Tibial artery (tissue), 4 donors: Measurements from ENCODE around the gene DNMT3A.

Experiments
- DNase-seq, 2 donors: peaks; one replicate each; pipeline ENCODE4 v3.0.0-alpha.2; 2019
- H3K27ac ChIP-seq, 2 donors: fragments of 200-600 bp; sonication (generic) in 1 of 2; 1 replicate in 1 of 2; 2 replicates in 1 of 2; pipeline ENCODE4 v1.5.1; 2018 to 2019; ENCODE audit warnings: mild to moderate bottlenecking in 1 of 2
- H3K27me3 ChIP-seq, 2 donors: fragments of 200-600 bp; sonication (generic) in 1 of 2; one replicate each; pipeline versions ENCODE4 v1.5.1 to v1.6.0; 2016 to 2019
- H3K36me3 ChIP-seq, 3 donors: fragments of 200-600 bp; sonication (generic) in 2 of 3; one replicate each; pipeline ENCODE4 v1.5.1; 2016 to 2019; ENCODE audit warnings: mild to moderate bottlenecking in 2 of 3
- H3K4me1 ChIP-seq, 4 donors: fragments of 200-600 bp; sonication (generic) in 2 of 4; 1 replicate in 3 of 4; 2 replicates in 1 of 4; pipeline ENCODE4 v1.5.1; 2016 to 2019
- H3K4me3 ChIP-seq, 2 donors: fragments of 200-600 bp; sonication (generic) in 1 of 2; 1 replicate in 1 of 2; 2 replicates in 1 of 2; pipeline ENCODE4 v1.5.1; 2018 to 2019; ENCODE audit warnings: mild to moderate bottlenecking in 2 of 2
- H3K9me3 ChIP-seq, 3 donors: fragments of 200-600 bp; sonication (generic) in 1 of 3; one replicate each; pipeline ENCODE4 v1.5.1; 2016 to 2019
- intact Hi-C: fragments of 100-400 bp; cut with DNase I; formaldehyde crosslinking; loops from one replicate; pipeline ENCODE4 v1.15.0; 2023; ENCODE audit warnings: low total_unique reads
- TF ChIP-seq, protein P1 (sequence below), 2 experiments: fragments of 200-600 bp in 1 of 2; fragments of 450-650 bp in 1 of 2; IDR thresholded peaks; one replicate each; pipeline ENCODE4 v1.5.1; 2017 to 2019; ENCODE audit warnings: antibody characterized with exemption in 2 of 2, mild to moderate bottlenecking in 1 of 2, moderate library complexity in 1 of 2

Gene DNMT3A

DNA sequence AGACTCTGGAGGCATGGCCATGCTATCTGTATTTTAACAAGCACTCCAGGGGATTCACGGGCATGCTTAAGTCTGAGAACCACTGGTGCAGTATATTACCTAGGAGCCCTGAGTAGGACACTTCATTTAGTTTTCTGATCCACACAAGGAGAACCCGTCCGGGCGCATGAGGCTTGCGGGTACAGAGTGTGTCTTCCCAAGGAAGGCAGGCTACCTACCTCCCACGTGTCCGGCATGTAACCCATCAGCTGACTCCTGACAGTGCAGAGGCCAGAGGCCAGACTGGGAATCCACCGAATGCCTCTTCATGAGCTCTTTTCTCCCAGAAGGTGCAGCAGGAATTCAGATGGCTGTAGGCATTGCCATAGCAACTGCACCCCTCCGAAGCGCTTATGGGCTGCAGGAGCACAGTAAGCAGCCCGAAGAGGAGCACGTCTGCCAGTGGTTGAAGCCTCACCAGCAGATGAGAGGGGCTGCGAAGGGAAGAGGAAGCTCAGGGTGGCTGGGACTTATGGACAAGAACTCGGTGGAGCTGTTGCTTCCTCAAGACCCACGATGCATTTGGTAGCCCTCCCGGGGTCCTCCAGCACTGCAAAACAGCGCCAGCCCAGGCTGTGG lies 33.8 kb upstream of the DNMT3A start:
- DNase-seq, result peak in 1 of 2 donors; percentile 62
- Histone ChIP-seq H3K4me3 (no peak overlapping the region), H3K9me3 (no peaks in the 10 kb centered on the region), H3K4me1 (peaks cover 0 to 28% (median 13%) of the 10 kb centered on the region in 4 donors), H3K27me3 (no peaks in the 10 kb centered on the region), H3K27ac (no peak overlapping the region), H3K36me3 (no peaks in the 10 kb centered on the region)
- TF ChIP-seq, protein P1, sequence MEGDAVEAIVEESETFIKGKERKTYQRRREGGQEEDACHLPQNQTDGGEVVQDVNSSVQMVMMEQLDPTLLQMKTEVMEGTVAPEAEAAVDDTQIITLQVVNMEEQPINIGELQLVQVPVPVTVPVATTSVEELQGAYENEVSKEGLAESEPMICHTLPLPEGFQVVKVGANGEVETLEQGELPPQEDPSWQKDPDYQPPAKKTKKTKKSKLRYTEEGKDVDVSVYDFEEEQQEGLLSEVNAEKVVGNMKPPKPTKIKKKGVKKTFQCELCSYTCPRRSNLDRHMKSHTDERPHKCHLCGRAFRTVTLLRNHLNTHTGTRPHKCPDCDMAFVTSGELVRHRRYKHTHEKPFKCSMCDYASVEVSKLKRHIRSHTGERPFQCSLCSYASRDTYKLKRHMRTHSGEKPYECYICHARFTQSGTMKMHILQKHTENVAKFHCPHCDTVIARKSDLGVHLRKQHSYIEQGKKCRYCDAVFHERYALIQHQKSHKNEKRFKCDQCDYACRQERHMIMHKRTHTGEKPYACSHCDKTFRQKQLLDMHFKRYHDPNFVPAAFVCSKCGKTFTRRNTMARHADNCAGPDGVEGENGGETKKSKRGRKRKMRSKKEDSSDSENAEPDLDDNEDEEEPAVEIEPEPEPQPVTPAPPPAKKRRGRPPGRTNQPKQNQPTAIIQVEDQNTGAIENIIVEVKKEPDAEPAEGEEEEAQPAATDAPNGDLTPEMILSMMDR (IDR thresholded peaks at IDR 0.05), result no peak
- intact Hi-C loops, result loop anchor here (5.0 to 10.0 kb wide), 3 partner anchors 33 to 149 kb away; partner anchors contain the start of gene DNMT3A

DNA sequence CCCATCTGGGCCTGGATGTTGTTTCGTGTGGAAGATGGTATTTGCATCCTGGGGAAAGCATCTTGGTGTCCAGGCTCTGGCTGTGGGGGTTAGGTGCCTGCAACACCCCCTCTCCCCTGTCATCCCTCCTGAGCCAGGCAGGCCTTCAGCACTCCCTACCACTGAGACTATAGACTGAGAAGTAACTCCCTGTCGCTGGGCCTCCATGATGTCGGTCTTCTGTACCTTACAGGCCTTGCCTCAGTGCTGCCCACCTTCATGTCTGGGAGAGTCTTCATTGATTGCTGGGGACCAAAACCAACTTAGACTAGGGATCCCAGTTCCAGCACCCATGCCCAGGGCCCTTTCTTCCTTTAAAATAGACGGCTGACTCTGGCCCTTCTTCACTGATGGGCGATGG lies 33.1 kb upstream of the DNMT3A start:
- Histone ChIP-seq H3K9me3 (no peaks in the 10 kb centered on the region), H3K4me3 (no peak overlapping the region), H3K4me1 (peaks cover 0 to 28% (median 13%) of the 10 kb centered on the region in 4 donors), H3K27me3 (no peaks in the 10 kb centered on the region), H3K27ac (no peak overlapping the region), H3K36me3 (no peaks in the 10 kb centered on the region)
- DNase-seq, result peak in 1 of 2 donors; percentile 33
- intact Hi-C loops, result loop anchor here (5.0 to 10.0 kb wide), 3 partner anchors 33 to 150 kb away; partner anchors contain the start of gene DNMT3A
- TF ChIP-seq, protein P1 (IDR thresholded peaks at IDR 0.05), result no peak

DNA sequence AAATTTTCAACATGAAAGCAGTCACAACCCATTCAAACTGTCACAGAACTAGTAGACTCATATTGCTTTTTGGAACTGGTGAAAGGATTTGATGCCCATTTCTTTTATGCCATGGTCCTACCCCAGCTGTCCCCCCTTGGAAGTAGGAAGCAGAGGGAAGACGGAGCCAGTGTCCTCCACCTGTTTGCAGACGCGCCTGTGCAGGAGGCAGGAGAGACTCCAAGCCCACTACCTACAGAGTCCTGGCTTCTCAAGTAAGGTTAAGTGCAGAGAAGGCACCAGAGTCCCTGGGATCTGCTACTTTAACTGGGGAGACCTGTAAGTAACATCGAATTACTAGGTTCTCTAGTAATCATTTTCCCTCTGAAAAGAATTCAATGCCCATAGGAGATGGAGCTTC lies 32.7 kb upstream of the DNMT3A start:
- Histone ChIP-seq H3K4me3 (no peak overlapping the region), H3K27me3 (no peaks in the 10 kb centered on the region), H3K9me3 (no peaks in the 10 kb centered on the region), H3K36me3 (no peaks in the 10 kb centered on the region), H3K4me1 (peaks cover 0 to 28% (median 13%) of the 10 kb centered on the region in 4 donors), H3K27ac (no peak overlapping the region)
- intact Hi-C loops, result loop anchor here (10.0 kb wide), 2 partner anchors 70 to 150 kb away; no protein-coding TSS in a partner anchor
- TF ChIP-seq, protein P1 (IDR thresholded peaks at IDR 0.05), result no peak
- no peak for DNase-seq

DNA sequence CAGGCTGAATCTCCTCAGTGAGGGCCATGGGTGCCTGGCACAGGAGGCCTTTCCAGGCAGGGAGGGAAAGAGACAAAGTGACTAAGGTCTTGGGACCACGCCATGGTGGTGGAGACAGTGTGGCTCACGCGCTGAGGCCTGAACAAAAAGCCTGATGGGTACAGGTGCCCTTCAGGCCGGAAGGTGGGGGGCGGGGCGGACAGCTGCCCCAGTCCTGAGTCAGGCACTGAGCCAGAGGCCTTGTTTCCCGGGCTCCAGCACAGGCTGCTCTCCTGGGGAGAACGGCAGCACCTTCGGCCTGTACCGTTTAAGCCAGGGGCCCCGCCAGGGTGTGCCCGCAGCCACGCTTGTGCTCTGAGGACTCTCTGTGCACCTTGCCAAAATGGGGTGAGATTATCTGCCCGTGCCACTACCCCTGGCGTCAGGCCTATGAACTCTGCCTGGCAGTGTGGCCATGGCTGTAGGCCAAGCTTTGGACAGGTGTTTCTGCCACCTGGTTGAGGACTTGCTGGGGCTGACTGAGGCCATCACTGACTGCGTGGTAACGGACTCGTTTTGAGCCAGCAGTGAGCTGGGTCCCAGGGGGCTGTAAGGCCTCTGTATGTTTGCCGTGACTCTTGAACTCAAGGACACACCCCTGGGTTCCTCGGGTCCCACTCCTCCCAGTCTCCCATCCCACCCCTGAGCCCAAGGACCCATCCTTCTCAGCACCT lies 31.7 kb upstream of the DNMT3A start:
- TF ChIP-seq, protein P1 (IDR thresholded peaks at IDR 0.05), result no peak
- Histone ChIP-seq H3K36me3 (no peaks in the 10 kb centered on the region), H3K4me3 (no peak overlapping the region), H3K9me3 (no peaks in the 10 kb centered on the region), H3K4me1 (peaks cover 0 to 28% (median 13%) of the 10 kb centered on the region in 4 donors), H3K27me3 (no peaks in the 10 kb centered on the region), H3K27ac (no peak overlapping the region)
- intact Hi-C loops, result loop anchor here (10.0 kb wide), 2 partner anchors 69 to 151 kb away; no protein-coding TSS in a partner anchor
- peak in 1 of 2 donors; percentile 63 for DNase-seq

DNA sequence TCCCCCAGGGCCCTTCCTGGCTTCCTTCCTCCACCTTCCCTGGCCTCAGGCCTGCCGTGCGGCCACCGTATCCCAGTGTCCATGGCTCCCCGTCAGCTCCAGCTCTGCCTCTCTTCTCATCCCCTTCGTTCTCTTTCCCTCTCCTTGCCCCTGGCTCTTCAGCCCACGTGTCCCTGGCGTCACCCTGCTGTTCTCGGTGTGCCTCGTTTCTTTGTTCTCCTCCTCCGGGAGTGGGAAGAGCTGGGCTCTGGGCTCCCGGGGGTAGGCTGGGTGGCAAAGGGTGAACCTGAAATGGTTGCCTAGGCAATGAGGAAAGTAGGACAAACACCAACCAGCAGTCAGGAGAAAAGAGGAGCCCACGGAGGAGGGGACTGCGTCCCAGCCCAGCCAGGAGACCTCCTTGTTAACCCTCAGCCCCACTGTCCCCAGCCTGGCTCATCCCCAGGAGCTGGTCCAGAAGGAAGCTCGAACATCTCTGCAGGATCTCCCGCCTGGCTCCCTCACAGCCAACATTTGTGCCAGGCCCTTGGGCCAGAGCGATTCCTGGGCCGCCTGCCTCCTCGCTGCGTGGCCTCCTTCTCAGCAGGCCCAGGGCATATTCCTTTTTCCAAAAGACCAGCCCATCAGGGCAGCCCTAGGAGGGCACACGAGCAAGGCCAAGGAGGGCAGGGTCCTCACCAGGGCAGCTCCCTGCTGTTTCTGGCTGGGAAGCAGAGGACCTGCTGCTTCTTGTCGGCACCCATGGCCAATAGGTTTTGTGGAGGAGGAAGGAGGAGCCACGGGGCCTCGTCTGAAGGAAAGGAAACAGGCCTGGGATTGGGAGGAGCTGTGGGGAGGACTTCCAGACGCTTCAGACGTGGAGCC lies 30.9 kb upstream of the DNMT3A start:
- Histone ChIP-seq H3K27me3 (no peaks in the 10 kb centered on the region), H3K4me3 (no peak overlapping the region), H3K4me1 (peaks cover 0 to 23% (median 12%) of the 10 kb centered on the region in 4 donors), H3K9me3 (no peaks in the 10 kb centered on the region), H3K36me3 (no peaks in the 10 kb centered on the region), H3K27ac (no peak overlapping the region)
- DNase-seq, result peak in 1 of 2 donors; percentile 41
- intact Hi-C loops, result loop anchor here (10.0 kb wide), 2 partner anchors 68 to 152 kb away; no protein-coding TSS in a partner anchor
- TF ChIP-seq, protein P1 (IDR thresholded peaks at IDR 0.05), result no peak
